Mucosa of descending colon (tissue), 3 donors: Measurements from ENCODE around the gene RRH. TPM values are rescaled to one million over a fixed set of nuclear protein-coding genes. Genes with fewer than 3 reads are reported as not detected.

Source experiments
- ATAC-seq: fragments of 200-7000 bp; cut with Tn5 transposase; one replicate; pipeline ENCODE4 v1.9.1; 2020; ENCODE audit warnings: mild to moderate bottlenecking, moderate library complexity
- DNase-seq, 3 donors: peaks; one replicate each; pipeline ENCODE4 v3.0.0-alpha.2; 2020
- H3K36me3 ChIP-seq: fragments of 200-600 bp; one replicate; pipeline ENCODE4 v1.8.0; 2021; ENCODE audit warnings: low read depth, mild to moderate bottlenecking
- H3K4me1 ChIP-seq: fragments of 200-600 bp; one replicate; pipeline ENCODE4 v1.8.0; 2021; ENCODE audit warnings: low read depth, mild to moderate bottlenecking
- H3K4me3 ChIP-seq: fragments of 200-600 bp; one replicate; pipeline ENCODE4 v1.8.0; 2021; ENCODE audit warnings: mild to moderate bottlenecking
- H3K9me3 ChIP-seq: fragments of 200-600 bp; one replicate; pipeline ENCODE4 v1.8.0; 2021; ENCODE audit warnings: mild to moderate bottlenecking
- CTCF ChIP-seq: fragments of 200-600 bp; IDR thresholded peaks from one replicate; pipeline ENCODE4 v1.8.0; 2022; ENCODE audit warnings: antibody characterized with exemption, mild to moderate bottlenecking
- intact Hi-C, 2 donors: fragments of 100-400 bp; cut with DNase I in 1 of 2; cut with micrococcal nuclease in 1 of 2; formaldehyde crosslinking; loops; one replicate each; pipeline versions ENCODE4 v1.11.0 to v1.11.1; 2022; cut with DNase I, micrococcal nuclease
- total RNA-seq, 3 donors: library from RNA; stranded (reverse); fragmentation: NEBNext Ultra II Directional in 2 of 3; extraction: Animal tissue kit (Norgen Biotek cat#: 25700) in 2 of 3; gene quantifications; one replicate each; pipeline versions ENCODE4 v1.2.1 to v1.2.4, GENCODE V29; 2021 to 2023
- donor health status: DM: no; HTN: no; CAD: no; lungs with moderate emphysema.
- donor health status: DM: no; HTN: no; CAD: no.
- donor health status: DM: no; HTN: yes; CAD: no.

Gene RRH
- total RNA-seq, 3 donors from 2014 or later, result not detected

GRCh38 chr4:109861916-109862511 lies 34.2 kb downstream of the RRH start:
- no peaks in the 10 kb centered on the region for H3K4me1 ChIP-seq
- no peak for ATAC-seq
- intact Hi-C loops, result no loop called here

GRCh38 chr4:109864134-109864533 lies 36.4 kb downstream of the RRH start:
- TF ChIP-seq CTCF, result no peak
- no peak for ATAC-seq
- DNase-seq, result no peak

More at GRCh38 chr4:109861916-109862511, 34.2 kb downstream of the RRH start:
- H3K9me3 ChIP-seq, result peaks cover 14% of the 10 kb centered on the region
- H3K36me3 ChIP-seq, result no peaks in the 10 kb centered on the region
- H3K4me3 ChIP-seq, result no peak overlapping the region
- no peak for TF ChIP-seq CTCF
- DNase-seq, result no peak

DNA sequence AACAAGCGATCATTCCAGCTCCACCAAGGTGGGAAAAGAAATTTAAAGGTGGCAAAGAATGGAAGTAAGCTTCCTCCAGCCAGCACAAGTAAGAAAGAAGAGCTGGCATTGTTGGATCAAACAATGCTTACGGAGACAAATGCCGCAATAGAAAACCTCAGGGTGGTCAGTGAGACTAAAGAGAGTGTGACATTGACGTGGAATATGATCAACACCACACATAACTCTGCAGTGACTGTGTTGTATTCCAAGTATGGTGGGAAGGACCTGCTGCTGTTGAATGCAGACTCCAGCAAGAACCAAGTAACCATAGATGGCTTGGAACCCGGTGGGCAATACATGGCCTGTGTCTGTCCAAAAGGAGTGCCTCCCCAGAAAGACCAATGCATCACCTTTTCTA lies 42.3 kb downstream of the RRH start:
- DNase-seq (no peak), ATAC-seq (no peak)

More at GRCh38 chr4:109864134-109864533, 36.4 kb downstream of the RRH start:
- H3K36me3 ChIP-seq, result no peaks in the 10 kb centered on the region
- no peak overlapping the region for H3K4me3 ChIP-seq
- peaks cover 5% of the 10 kb centered on the region for H3K9me3 ChIP-seq
- intact Hi-C loops, result no loop called here
- H3K4me1 ChIP-seq, result no peaks in the 10 kb centered on the region

GRCh38 chr4:109872065-109872464 lies 44.3 kb downstream of the RRH start:
- Histone ChIP-seq H3K4me3 (no peak overlapping the region), H3K9me3 (no peaks in the 10 kb centered on the region), H3K4me1 (no peaks in the 10 kb centered on the region), H3K36me3 (no peaks in the 10 kb centered on the region)
- intact Hi-C loops, result no loop called here
- DNase-seq (no peak), ATAC-seq (no peak)
- TF ChIP-seq CTCF, result no peak

More for the DNA sequence above, 42.3 kb downstream of the RRH start:
- intact Hi-C loops, result no loop called here
- no peaks in the 10 kb centered on the region for H3K9me3 ChIP-seq
- no peaks in the 10 kb centered on the region for H3K4me1 ChIP-seq
- no peak for TF ChIP-seq CTCF
- H3K4me3 ChIP-seq, result no peak overlapping the region
- H3K36me3 ChIP-seq, result no peaks in the 10 kb centered on the region

- no peaks in the 10 kb centered on the region for H3K4me1 ChIP-seq
- no peak for ATAC-seq
- intact Hi-C loops, result no loop called here
- no peak overlapping the region for H3K4me3 ChIP-seq
- DNase-seq, result no peak
- no peak for TF ChIP-seq CTCF
- H3K9me3 ChIP-seq, result no peaks in the 10 kb centered on the region
- H3K36me3 ChIP-seq, result no peaks in the 10 kb centered on the region
These were observed 45.3 kb downstream of the RRH start for GRCh38 chr4:109872950-109873656.
